GM12873 (cell line): ENCODE measurements around the gene STX1A.
A peak's percentile ranks its signal among the peaks of the same experiment; 100 is the strongest.

Experiments used
- CTCF ChIP-seq: IDR thresholded peaks from 2 replicates; pipeline ENCODE4 v1.5.1; 2012; ENCODE audit warnings: low read depth, mild to moderate bottlenecking, moderate library complexity, low read length, control low read depth; ENCODE audit not compliant: insufficient read depth; ENCODE audit errors: missing control alignments

Gene STX1A

GRCh38 chr7:73668103-73668885 lies 51.2 kb downstream of the STX1A start:
- TF ChIP-seq CTCF, result no peak

- peak; percentile 62 for TF ChIP-seq CTCF
Observed at GRCh38 chr7:73667344-73668102, 51.9 kb downstream of the STX1A start, which contains the start of gene VPS37D. Gene VPS37D (plus strand): TSS chr7:73667831. CDS start chr7:73667959, 128 bp downstream.

GRCh38 chr7:73663033-73663432 lies 56.4 kb downstream of the STX1A start:
- no peak for TF ChIP-seq CTCF

GRCh38 chr7:73659983-73660382 lies 59.5 kb downstream of the STX1A start:
- TF ChIP-seq CTCF, result no peak

- no peak for TF ChIP-seq CTCF
Observed at GRCh38 chr7:73652541-73652949, 66.9 kb downstream of the STX1A start.

GRCh38 chr7:73650524-73650923 lies 68.9 kb downstream of the STX1A start:
- no peak for TF ChIP-seq CTCF

- TF ChIP-seq CTCF, result no peak
Observed at GRCh38 chr7:73649576-73649975, 69.9 kb downstream of the STX1A start.
